Endothelial cell of umbilical vein (primary cell): ENCODE measurements around the gene MYO1H. TPM values are rescaled to one million over a fixed set of nuclear protein-coding genes. Genes with fewer than 3 reads are reported as not detected.

ENCODE experiments used
- BruUV-seq: library from RNA; stranded (reverse); fragments of 400-500 nt; replicated peaks from 2 replicates; lab custom pipeline; 2021; lab: Mats Ljungman, UMichigan
- CTCF ChIA-PET: fragments of 300-600, 350-600 bp; sonication (Branson Sonifier 250); formaldehyde crosslinking; loops from one replicate; lab custom pipeline; 2021; ENCODE audit warnings: antibody characterized with exemption, inconsistent platforms; lab: Charles Lee
- POLR2A ChIA-PET: fragments of 300-600, 350-600 bp; sonication (Branson Sonifier 250); formaldehyde crosslinking; loops from one replicate; lab custom pipeline; 2021; ENCODE audit warnings: antibody characterized with exemption, inconsistent platforms; lab: Charles Lee
- DNase-seq: peaks from one replicate; pipeline ENCODE4 v3.0.0-alpha.2; 2011; ENCODE audit warnings: low read depth, low spot score
- FAIRE-seq: peaks from 2 replicates; lab custom pipeline; 2011; peaks lifted over from hg19 to GRCh38; lab: Jason Lieb, UNC
- H2AFZ ChIP-seq: 2 replicates; pipeline ENCODE4 v1.6.0; 2012; ENCODE audit warnings: low read depth, low read length, control low read depth, inconsistent platforms
- H3K27ac ChIP-seq: 2 replicates; pipeline ENCODE4 v1.5.1; 2011; ENCODE audit warnings: low read depth, mild to moderate bottlenecking, control low read depth, low read length, moderate library complexity; ENCODE audit not compliant: insufficient read depth
- H3K27me3 ChIP-seq, 2 experiments: 2 replicates each; pipeline versions ENCODE4 v1.6.0 to v1.6.1; 2011; ENCODE audit warnings: low read length in 2 of 2, mixed read lengths in 1 of 2; ENCODE audit not compliant: control insufficient read depth in 2 of 2, insufficient read depth in 2 of 2
- H3K36me3 ChIP-seq, 2 experiments: 2 replicates in 1 of 2; 3 replicates in 1 of 2; pipeline ENCODE4 v1.5.1; 2011; ENCODE audit warnings: low read length in 2 of 2, mild to moderate bottlenecking in 1 of 2, moderate library complexity in 1 of 2; ENCODE audit not compliant: control insufficient read depth in 2 of 2, insufficient read depth in 2 of 2; ENCODE audit errors: extremely low read depth in 1 of 2
- H3K4me1 ChIP-seq: 3 replicates; pipeline ENCODE4 v1.5.1; 2011; ENCODE audit warnings: mild to moderate bottlenecking, low read length; ENCODE audit not compliant: control insufficient read depth, insufficient read depth; ENCODE audit errors: extremely low read depth
- H3K4me2 ChIP-seq: 2 replicates; pipeline ENCODE4 v1.6.1; 2011; ENCODE audit warnings: low read length, control low read depth, mixed read lengths; ENCODE audit not compliant: insufficient read depth
- H3K4me3 ChIP-seq, 3 experiments: fragments of 200-600 bp in 1 of 3; sonication (generic), shearing (Covaris generic) in 1 of 3; replicated peaks in 1 of 3; 2 replicates each; pipeline ENCODE4 v1.5.1; 2011 to 2016; ENCODE audit warnings: control low read depth in 3 of 3, low read length in 3 of 3, mild to moderate bottlenecking in 2 of 3, inconsistent platforms in 1 of 3, low read depth in 1 of 3, moderate library complexity in 1 of 3; ENCODE audit not compliant: insufficient read depth in 1 of 3
- H3K79me2 ChIP-seq: 2 replicates; pipeline ENCODE4 v1.6.0; 2012; ENCODE audit warnings: low read length, inconsistent platforms; ENCODE audit not compliant: control insufficient read depth, insufficient read depth
- H3K9ac ChIP-seq: replicated peaks from 2 replicates; pipeline ENCODE3; 2011; ENCODE audit warnings: low read length, control low read depth; ENCODE audit not compliant: insufficient read depth; ENCODE audit errors: extremely low read depth
- H3K9me1 ChIP-seq: replicated peaks from 3 replicates; pipeline ENCODE4 v1.6.0; 2011; ENCODE audit warnings: mild to moderate bottlenecking, low read length; ENCODE audit not compliant: control insufficient read depth, insufficient read depth; ENCODE audit errors: extremely low read depth
- H3K9me3 ChIP-seq: replicated peaks from 2 replicates; pipeline ENCODE4 v1.5.1; 2012; ENCODE audit warnings: low read length, inconsistent platforms; ENCODE audit not compliant: control insufficient read depth, insufficient read depth
- H4K20me1 ChIP-seq: replicated peaks from 2 replicates; pipeline ENCODE3; 2011; ENCODE audit warnings: mild to moderate bottlenecking, low read length; ENCODE audit not compliant: control insufficient read depth, insufficient read depth; ENCODE audit errors: extremely low read depth
- CTCF ChIP-seq, 2 donors: IDR thresholded peaks; 1 replicate in 1 of 2; 2 replicates in 1 of 2; pipeline ENCODE4 v1.5.1; 2011; ENCODE audit warnings: low read length in 2 of 2, mild to moderate bottlenecking in 2 of 2, moderate library complexity in 2 of 2, control low read depth in 1 of 2, inconsistent platforms in 1 of 2, low read depth in 1 of 2; ENCODE audit not compliant: insufficient read depth in 1 of 2; ENCODE audit errors: extremely low read depth in 1 of 2
- EZH2 ChIP-seq: IDR thresholded peaks from 2 replicates; pipeline ENCODE4 v1.6.1; 2012; ENCODE audit warnings: borderline replicate concordance, low read depth, mild to moderate bottlenecking, moderate library complexity, low read length, inconsistent platforms; ENCODE audit not compliant: severe bottlenecking
- FOS ChIP-seq: IDR thresholded peaks from 2 replicates; pipeline ENCODE4 v1.6.1; 2011; ENCODE audit warnings: mild to moderate bottlenecking, low read length, moderate library complexity, borderline replicate concordance; ENCODE audit not compliant: insufficient read depth
- GATA2 ChIP-seq: IDR thresholded peaks from 2 replicates; pipeline ENCODE4 v1.7.0; 2011; ENCODE audit warnings: low read depth, mild to moderate bottlenecking, moderate library complexity, mixed read lengths, low read length; ENCODE audit not compliant: insufficient read length, insufficient read depth
- JUN ChIP-seq: IDR thresholded peaks from 2 replicates; pipeline ENCODE4 v1.6.1; 2011; ENCODE audit warnings: borderline replicate concordance, low read depth; ENCODE audit not compliant: insufficient read length, insufficient read depth
- MAX ChIP-seq: IDR thresholded peaks from 2 replicates; pipeline ENCODE4 v1.6.1; 2011; ENCODE audit not compliant: insufficient read depth, insufficient read length
- MYC ChIP-seq: IDR thresholded peaks from one replicate; pipeline ENCODE4 v1.6.1; 2011; ENCODE audit warnings: mild to moderate bottlenecking, low read depth, low read length
- POLR2A ChIP-seq: IDR thresholded peaks from 2 replicates; pipeline ENCODE4 v1.6.1; 2012; ENCODE audit warnings: low read depth, mild to moderate bottlenecking, control low read depth, low read length
- POLR2AphosphoS5 ChIP-seq: IDR thresholded peaks from 2 replicates; pipeline ENCODE4 v1.6.1; 2012; ENCODE audit warnings: low read depth, mild to moderate bottlenecking, control low read depth, low read length, moderate library complexity; ENCODE audit not compliant: insufficient read depth
- dilution Hi-C: fragments of 300-500 bp; cut with MboI; formaldehyde crosslinking; loops from one replicate; pipeline ENCODE4 v1.15.0; 2019; ENCODE audit warnings: low sequenced_read_pairs; ENCODE audit not compliant: extremely low pct_ligation_motif_present
- intact Hi-C: fragments of 100-400 bp; cut with micrococcal nuclease; formaldehyde crosslinking; loops from one replicate; pipeline ENCODE4 v1.10.0; 2022
- polyA plus RNA-seq, 4 experiments: library from polyadenylated mRNA; depleted of rRNA in 3 of 4; stranded (reverse) in 3 of 4; unstranded in 1 of 4; fragments of >200 nt; gene quantifications; 2 replicates each; pipeline versions ENCODE4 v1.2.1 to v1.2.3, GENCODE V29; 2011 to 2012; ENCODE audit warnings: missing spikeins in 1 of 4
- total RNA-seq: library from RNA; stranded (reverse); gene quantifications from 2 replicates; pipeline ENCODE4 v1.2.3, GENCODE V29; 2021

Gene MYO1H
- total and polyA plus RNA-seq, 2 donors (not counting 3 experiments of a cell fraction or from before 2014, with no cell fraction given), result not detected

- dilution Hi-C loops (no loop called here), intact Hi-C loops (no loop called here)
- no peaks in the 10 kb centered on the region for H3K9me3 ChIP-seq
- no TSS peak for BruUV-seq
- H2AFZ ChIP-seq, result no peak overlapping the region
- FAIRE-seq (no peak), DNase-seq (no peak)
- no peaks in the 10 kb centered on the region for H3K36me3 ChIP-seq
- no peaks in the 10 kb centered on the region for H4K20me1 ChIP-seq
- no peaks in the 10 kb centered on the region for H3K4me1 ChIP-seq
- no peak overlapping the region for H3K9ac ChIP-seq
- TF ChIP-seq FOS (no peak), MYC (no peak), GATA2 (no peak), POLR2AphosphoS5 (no peak), JUN (no peak), EZH2 (no peak), CTCF (IDR thresholded peaks at IDR 0.05; ENCODE audit: extremely low read depth in 1 of 2, insufficient read depth in 1 of 2, low read depth in 1 of 2, low read length in 2 of 2) (no peak), MAX (no peak), POLR2A (no peak)
- no peak overlapping the region for H3K4me3 ChIP-seq
- peaks cover 2 to 4% of the 10 kb centered on the region in 2 experiments for H3K27me3 ChIP-seq
- H3K9me1 ChIP-seq, result no peaks in the 10 kb centered on the region
- POLR2A ChIA-PET, result no interaction called here
- H3K4me2 ChIP-seq, result no peak overlapping the region
- CTCF ChIA-PET, result interaction anchor here (1.3 to 1.4 kb wide), 3 partner anchors 11 to 16 kb away, joined by 4 to 7 read pairs (median 6); no protein-coding TSS in a partner anchor
- H3K27ac ChIP-seq, result no peak overlapping the region
- H3K79me2 ChIP-seq, result no peaks in the 10 kb centered on the region
These were observed 30.9 kb downstream of the MYO1H start for GRCh38 chr12:109378569-109378968.
